ENCODE measurements around the gene OSBPL6. TPM values are rescaled to one million over a fixed set of nuclear protein-coding genes. Genes with fewer than 3 reads are reported as not detected.
A peak's percentile ranks its signal among the peaks of the same experiment; 100 is the strongest.

Gene OSBPL6
- polyA plus RNA-seq, 4 donors, result 5.3 to 6.3 (median 5.7) TPM

GRCh38 chr2:178268435-178268834 lies 74.1 kb downstream of the OSBPL6 start:
- DNase-seq (ENCODE audit: low read depth in 4 of 4, low spot score in 3 of 4), result no peak

- no peak for DNase-seq (ENCODE audit: low read depth in 4 of 4, low spot score in 3 of 4)
These were observed 75.3 kb downstream of the OSBPL6 start for GRCh38 chr2:178269438-178270224.

GRCh38 chr2:178270338-178270737 lies 76.0 kb downstream of the OSBPL6 start:
- DNase-seq (ENCODE audit: low read depth in 4 of 4, low spot score in 3 of 4), result no peak

GRCh38 chr2:178271094-178271493 lies 76.8 kb downstream of the OSBPL6 start:
- DNase-seq (ENCODE audit: low read depth in 4 of 4, low spot score in 3 of 4), result no peak

- DNase-seq (ENCODE audit: low read depth in 4 of 4, low spot score in 3 of 4), result no peak
These were observed 77.5 kb downstream of the OSBPL6 start for GRCh38 chr2:178271629-178272333.

- DNase-seq (ENCODE audit: low read depth in 4 of 4, low spot score in 3 of 4), result no peak
These were observed 79.6 kb downstream of the OSBPL6 start for GRCh38 chr2:178273787-178274360.

- DNase-seq (ENCODE audit: low read depth in 4 of 4, low spot score in 3 of 4), result no peak
These were observed 81.3 kb downstream of the OSBPL6 start for GRCh38 chr2:178275600-178275999.

- DNase-seq (ENCODE audit: low read depth in 4 of 4, low spot score in 3 of 4), result peak in 1 of 4 donors; percentile 34
These were observed 83.5 kb downstream of the OSBPL6 start for GRCh38 chr2:178277741-178278197.

GRCh38 chr2:178279142-178279541 lies 84.8 kb downstream of the OSBPL6 start:
- DNase-seq (ENCODE audit: low read depth in 4 of 4, low spot score in 3 of 4), result no peak

- no peak for DNase-seq (ENCODE audit: low read depth in 4 of 4, low spot score in 3 of 4)
These were observed 85.3 kb downstream of the OSBPL6 start for GRCh38 chr2:178279636-178280035.

GRCh38 chr2:178280244-178280852 lies 86.0 kb downstream of the OSBPL6 start:
- DNase-seq (ENCODE audit: low read depth in 4 of 4, low spot score in 3 of 4), result no peak

GRCh38 chr2:178282075-178282815 lies 87.9 kb downstream of the OSBPL6 start:
- peak in 1 of 4 donors; percentile 5 for DNase-seq (ENCODE audit: low read depth in 4 of 4, low spot score in 3 of 4)

- no peak for DNase-seq (ENCODE audit: low read depth in 4 of 4, low spot score in 3 of 4)
These were observed 89.1 kb downstream of the OSBPL6 start for GRCh38 chr2:178283341-178283918.

GRCh38 chr2:178284613-178285286 lies 90.4 kb downstream of the OSBPL6 start:
- no peak for DNase-seq (ENCODE audit: low read depth in 4 of 4, low spot score in 3 of 4)

GRCh38 chr2:178285287-178285615 lies 90.9 kb downstream of the OSBPL6 start:
- DNase-seq (ENCODE audit: low read depth in 4 of 4, low spot score in 3 of 4), result no peak

- DNase-seq (ENCODE audit: low read depth in 4 of 4, low spot score in 3 of 4), result no peak
These were observed 92.3 kb downstream of the OSBPL6 start for GRCh38 chr2:178286636-178287035.

GRCh38 chr2:178287652-178288344 lies 93.5 kb downstream of the OSBPL6 start:
- no peak for DNase-seq (ENCODE audit: low read depth in 4 of 4, low spot score in 3 of 4)

GRCh38 chr2:178291703-178292102 lies 97.4 kb downstream of the OSBPL6 start:
- no peak for DNase-seq (ENCODE audit: low read depth in 4 of 4, low spot score in 3 of 4)

- no peak for DNase-seq (ENCODE audit: low read depth in 4 of 4, low spot score in 3 of 4)
These were observed 98.3 kb downstream of the OSBPL6 start for GRCh38 chr2:178292586-178292985.
